HG03460 (cell line): ENCODE measurements around the gene PAQR4.

Experiments
- ATAC-seq: cut with Tn5 transposase; IDR thresholded peaks from one replicate; pipeline ENCODE4 v1.9.1; 2021; ENCODE audit not compliant: unreplicated experiment

PAQR4 gene

DNA sequence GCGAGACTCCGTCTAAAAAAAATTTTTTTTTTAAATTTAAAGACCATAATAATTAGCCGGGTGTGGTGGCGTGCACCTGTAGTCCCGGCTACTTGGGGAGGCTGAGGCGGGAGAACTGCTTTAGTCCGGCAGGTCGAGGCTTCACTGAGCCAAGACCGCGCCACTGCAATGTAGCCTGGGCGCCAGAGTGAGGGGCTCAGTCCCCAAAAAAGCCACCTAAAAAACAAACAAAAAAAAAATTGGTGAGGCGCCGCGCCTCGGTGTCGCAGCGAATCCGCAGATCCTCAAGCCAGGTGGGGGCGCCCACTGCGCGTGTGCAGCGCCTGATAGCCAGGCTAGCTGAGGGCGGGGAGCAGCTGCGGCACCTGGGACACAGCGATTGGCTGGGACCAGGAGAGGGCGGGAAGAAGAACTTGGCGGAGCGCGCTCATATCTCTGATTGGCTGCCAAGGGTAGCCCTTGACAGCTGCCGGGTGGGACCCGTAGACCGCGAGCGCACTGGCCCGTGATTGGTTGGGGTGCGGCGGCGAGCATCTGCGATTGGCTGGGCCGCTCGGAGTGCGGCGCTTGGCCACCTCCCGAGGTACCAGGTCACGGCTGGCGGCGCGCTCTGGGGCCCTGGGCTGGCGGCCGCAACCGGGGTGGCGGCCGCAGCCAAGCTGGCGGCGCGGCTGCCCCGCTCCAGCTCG is 34.6 kb downstream of the PAQR4 start:
- ATAC-seq, result peak; percentile 91

DNA sequence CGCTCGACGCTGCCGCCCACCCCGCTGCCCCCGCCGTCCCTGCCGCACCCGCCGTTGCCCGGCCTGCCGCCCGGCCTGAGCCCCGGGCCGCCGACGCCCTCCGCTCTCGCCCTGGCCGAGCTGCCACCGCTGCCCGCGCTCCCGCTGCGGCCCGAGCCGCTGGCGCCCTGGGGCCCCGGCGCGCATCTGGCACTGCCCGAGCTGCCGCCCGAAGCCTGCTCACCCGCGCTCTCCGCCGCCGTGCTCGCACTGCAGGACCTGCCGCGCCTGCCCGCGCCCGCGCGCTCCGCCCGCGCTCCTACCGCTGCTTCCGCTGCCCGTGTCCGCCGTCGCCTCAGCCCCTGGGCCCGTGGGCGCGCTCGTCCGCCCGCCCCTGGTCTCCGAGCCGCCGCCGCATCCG is 35.2 kb downstream of the PAQR4 start:
- peak; percentile 5 for ATAC-seq

DNA sequence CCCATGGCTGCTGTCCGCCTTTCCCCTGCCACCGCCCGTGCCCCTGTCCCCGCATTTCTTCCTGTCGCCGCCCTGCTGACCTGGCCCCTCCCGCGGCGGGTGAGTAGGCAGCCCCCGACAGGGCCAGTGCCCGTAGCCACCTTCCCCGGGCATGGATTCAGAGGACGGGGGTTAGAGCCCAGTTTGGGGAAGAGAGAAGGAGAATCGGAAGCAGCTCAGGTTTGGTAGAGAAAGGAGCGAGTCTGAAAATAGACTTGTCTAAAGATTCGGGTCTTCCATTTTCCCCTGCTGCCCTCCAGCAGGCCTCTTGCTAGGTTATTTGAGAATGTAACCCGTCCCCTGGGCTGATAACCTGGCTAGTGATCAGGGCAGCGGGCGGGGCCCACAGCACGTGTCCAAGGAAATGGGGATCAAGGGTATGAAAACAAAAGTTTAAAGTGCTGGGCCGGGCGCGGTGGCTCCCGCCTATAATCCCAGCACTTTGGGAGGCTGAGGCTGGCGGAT is 35.7 kb downstream of the PAQR4 start:
- no peak for ATAC-seq

GRCh38 chr16:3007059-3007956 is 38.2 kb downstream of the PAQR4 start:
- ATAC-seq, result no peak

- ATAC-seq, result no peak
Measured at GRCh38 chr16:3007957-3008689, 39.0 kb downstream of the PAQR4 start.

DNA sequence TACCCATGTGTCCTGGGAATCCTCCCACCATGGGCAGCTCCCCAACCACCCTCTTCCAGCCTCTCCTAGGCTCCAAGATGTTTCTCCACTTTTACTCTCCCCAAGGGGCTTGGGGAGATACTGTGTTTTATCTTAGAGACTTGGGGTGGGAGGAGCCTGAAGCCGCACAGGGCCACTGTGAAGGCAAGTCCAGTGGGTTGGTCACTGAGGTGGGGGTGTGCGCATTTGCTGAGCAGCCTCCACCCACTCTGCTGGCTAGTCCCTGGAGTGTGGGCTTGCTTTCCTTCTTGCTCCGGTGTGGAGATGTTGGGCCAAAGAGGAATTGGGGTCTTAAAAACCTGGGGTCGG is 39.5 kb downstream of the PAQR4 start:
- no peak for ATAC-seq

DNA sequence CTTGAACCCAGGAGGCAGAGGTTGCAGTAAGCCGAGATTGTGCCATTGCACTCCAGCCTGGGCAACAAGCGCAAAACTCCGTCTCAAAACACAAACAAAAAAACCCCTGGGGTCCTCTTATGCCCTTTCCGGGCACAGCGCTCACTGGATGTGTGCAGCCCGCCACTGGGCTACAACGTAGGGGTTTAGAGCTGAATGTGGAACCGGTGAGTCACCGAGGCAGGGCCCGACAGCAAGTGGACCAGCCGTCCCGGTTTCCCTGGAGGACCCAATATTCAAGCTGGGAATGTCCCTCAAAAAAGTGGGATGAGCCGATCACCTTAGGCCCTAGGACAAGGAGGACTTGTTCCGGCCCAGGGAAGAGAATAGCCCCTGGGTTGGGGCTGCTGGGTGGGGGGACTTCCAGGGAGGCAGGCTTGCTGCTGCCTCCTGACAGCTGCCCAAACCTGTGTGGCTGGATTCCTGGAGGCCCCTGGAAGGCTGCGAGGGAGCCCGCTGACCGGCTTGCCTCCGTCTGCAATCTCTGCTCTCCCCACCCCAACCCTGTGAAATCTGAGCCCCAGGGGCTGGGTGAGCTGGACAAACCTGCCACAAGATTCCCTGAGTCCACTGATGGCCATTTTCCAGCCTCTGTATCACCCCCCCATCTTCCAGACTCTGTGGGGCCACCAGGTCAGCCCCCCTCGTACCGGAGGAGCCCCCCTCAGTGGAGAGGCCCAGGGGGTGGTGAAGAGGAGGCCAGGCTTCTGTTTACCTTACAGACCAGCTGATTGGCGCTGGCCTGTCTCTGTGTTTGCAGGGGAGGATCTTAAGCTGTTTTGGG is 40.6 kb downstream of the PAQR4 start:
- no peak for ATAC-seq

- ATAC-seq, result no peak
Measured at GRCh38 chr16:3010510-3010909, 41.4 kb downstream of the PAQR4 start.

DNA sequence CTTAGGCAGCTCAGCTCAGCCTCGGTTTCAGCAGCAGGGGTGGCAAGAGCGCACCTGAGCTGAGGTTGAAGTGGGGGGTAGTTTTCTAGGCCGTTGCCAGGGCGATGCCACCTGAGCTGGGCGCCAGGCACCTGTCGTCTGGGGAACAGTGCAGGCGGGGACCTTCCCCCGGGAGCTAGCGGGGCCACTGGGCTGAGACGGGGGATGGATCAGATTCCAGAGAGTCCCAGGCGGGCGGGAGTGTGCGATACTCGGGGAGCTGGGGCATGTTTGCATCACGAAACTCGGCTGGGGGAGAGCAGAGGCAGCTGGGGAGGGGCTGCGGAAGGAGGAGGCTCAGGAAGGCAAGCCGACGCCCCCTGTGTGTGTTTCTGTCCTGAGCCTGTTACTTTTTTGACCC is 43.1 kb downstream of the PAQR4 start:
- ATAC-seq, result no peak

DNA sequence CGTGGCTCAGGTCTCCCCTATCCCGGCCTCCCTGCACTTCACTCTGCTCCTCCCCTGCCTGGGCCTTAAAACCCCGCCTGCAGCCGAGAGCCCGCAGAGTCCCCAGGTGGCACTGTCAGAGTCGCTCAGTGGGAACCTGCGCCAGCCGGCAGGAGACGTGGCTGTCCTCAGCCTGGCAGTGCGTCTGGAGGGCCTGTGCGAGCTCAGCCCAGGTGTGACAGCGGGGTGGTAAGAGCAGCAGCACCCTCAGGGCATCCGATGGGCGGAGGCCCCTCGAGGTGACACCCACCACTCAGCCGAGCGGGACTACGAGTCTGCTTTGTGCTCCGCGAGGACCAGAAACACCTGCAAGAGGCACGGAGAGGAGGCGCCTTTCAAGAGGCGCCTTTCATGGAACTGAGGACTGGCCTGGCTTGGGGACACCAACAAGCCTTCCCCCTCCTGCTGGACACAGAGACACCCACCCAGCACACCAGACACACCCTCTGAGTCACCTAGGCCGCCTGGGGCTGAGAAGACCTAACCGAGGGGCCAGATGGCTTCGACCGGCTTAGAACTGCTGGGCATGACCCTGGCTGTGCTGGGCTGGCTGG is 43.8 kb downstream of the PAQR4 start, which contains the start of gene CLDN9:
Gene CLDN9 (plus strand): TSS at position 96 of the 593 bp plus-strand sequence. CDS start 440 bp downstream, at position 536.
- ATAC-seq, result no peak

DNA sequence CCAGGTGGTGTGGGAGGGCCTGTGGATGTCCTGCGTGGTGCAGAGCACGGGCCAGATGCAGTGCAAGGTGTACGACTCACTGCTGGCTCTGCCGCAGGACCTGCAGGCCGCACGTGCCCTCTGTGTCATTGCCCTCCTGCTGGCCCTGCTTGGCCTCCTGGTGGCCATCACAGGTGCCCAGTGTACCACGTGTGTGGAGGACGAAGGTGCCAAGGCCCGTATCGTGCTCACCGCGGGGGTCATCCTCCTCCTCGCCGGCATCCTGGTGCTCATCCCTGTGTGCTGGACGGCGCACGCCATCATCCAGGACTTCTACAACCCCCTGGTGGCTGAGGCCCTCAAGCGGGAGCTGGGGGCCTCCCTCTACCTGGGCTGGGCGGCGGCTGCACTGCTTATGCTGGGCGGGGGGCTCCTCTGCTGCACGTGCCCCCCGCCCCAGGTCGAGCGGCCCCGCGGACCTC is 44.4 kb downstream of the PAQR4 start:
- no peak for ATAC-seq

DNA sequence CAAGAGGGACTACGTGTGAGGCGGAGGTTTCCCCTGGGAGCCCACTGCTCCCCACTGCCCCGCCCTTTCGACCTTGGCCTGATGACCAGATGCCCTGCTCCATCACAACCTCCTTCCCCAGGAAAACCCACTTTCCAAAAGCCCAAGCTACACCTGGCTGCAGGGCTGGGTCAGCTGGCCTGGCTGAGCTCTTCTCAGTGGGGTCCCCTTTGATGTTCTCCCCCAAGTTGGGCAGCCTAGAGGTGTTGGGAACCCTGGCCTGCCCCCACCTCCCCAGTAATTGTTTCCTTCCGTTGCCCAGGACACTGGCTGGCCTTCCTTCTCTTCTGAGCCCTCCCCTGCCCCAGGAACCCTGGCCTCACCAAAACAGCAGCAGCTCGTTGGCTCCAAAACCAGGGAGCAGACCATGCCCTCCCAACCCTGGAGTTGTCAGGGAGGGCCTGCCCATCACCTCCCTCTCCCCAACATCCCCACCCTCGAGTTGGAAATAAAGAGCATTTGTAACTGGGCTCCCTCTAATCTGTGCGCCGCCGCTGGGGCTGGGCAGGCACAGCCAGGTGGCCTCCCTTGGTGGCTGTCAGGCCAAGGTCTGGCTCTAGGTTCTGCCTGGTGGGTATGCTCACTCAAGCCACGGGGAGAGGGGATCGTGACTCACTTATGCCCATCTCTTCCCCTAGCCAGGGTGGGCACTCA is 45.0 kb downstream of the PAQR4 start:
- ATAC-seq, result no peak

DNA sequence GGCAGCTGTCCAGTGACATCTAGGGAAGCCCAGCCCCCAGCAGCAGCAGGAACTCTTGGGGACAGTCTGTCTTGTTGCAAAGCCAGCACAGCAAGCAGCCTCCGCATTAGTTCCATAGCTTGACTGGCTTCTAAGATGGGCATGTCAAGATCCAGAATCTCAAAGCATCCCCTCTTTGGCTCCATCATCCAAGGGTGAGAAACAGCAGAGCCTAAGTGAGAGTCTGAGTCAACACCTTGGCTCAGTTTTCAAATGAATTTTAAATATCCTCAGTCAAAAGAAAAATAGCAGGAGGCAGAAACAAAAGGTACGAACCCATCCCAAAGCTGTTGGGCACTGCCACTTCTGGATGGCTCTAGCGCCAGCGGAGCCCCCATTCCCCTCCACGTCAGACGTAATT is 45.8 kb downstream of the PAQR4 start:
- no peak for ATAC-seq

DNA sequence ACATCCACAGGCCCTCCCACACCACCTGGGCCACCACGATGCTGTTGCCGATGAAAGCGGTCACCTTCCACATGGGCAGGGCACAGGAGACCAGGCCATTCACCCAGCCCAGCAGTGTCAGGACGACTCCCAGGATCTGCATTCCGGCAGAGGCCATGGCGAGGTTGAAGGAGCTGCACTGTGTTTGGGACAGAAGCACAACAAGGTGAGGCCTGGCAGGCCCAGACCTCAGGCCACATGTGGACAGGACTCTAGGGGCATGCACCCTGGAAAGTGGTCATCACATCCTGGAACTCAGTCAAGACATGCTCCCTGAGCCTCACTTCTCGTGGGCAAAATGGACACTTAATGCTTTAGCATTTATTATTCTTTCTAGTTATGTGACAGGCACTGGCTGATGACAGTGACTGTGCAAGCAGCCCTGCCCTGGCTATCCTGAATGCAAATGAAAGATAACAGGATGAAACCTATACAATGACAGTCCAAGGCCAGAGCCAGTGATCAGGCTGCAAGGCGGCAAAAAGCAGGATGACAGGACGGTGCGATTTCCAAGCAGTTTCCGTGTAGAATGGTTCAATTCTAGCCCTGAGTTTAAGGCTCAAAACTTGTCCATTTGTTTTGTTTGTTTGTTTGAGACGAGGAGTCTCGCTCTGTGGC is 46.8 kb downstream of the PAQR4 start:
- ATAC-seq, result no peak

- no peak for ATAC-seq
Measured at GRCh38 chr16:3017344-3017743, 48.2 kb downstream of the PAQR4 start.

- no peak for ATAC-seq
Measured at GRCh38 chr16:3017794-3018506, 48.8 kb downstream of the PAQR4 start, which contains the start of gene CLDN6. CLDN6 (minus strand) TSS chr16:3018183; CDS start chr16:3016021, 2,162 bp downstream.

DNA sequence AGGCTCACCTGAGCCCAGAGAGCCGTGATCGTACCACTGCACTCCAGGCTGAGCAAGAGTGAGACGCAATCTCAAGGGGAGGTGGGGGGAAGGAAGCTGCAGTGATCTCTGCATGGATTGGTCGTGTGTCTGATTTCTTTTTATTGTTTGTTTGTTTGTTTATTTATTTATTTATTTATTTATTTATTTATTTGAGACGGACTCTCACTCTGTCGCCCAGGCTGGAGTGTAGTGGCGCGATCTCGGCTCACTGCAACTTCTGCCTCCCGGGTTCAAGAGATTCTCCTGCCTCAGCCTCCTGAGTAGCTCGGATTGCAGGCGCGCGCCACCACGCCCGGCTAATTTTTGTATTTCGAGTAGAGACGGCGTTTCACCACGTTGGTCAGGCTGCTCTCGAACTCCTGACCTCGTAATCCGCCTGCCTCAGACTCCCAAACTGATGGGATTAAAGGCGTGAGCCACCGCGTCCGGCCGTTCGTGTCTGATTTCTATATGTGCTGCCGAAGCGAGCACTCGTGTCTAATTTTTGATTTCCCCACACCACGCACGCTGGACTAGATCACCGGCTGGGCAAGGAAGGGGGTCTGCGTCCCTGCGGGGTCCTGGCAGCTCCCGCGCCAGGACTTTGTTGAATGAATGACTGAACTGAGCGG is 50.6 kb downstream of the PAQR4 start:
- ATAC-seq, result no peak

DNA sequence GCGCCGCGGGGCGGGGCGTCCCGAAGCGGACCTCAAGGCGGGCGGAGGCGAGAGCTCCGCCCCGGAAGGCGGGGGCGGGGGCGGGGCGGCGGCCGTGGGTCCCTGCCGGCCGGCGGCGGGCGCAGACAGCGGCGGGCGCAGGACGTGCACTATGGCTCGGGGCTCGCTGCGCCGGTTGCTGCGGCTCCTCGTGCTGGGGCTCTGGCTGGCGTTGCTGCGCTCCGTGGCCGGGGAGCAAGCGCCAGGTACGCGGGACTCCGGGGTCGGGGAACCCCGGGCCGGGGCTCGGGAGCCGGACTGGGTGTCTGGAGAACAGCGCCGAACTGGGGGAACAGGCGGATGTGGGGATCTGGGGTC is 51.1 kb downstream of the PAQR4 start, which contains the start of gene TNFRSF12A:
Gene TNFRSF12A (plus strand): TSS at position 122 of the 357 bp plus-strand sequence. CDS start 30 bp downstream, at position 152.
- ATAC-seq, result no peak
